Endodermal cell (in vitro differentiated cells): Measurements from ENCODE around the gene MPRIP. TPM values are rescaled to one million over a fixed set of nuclear protein-coding genes. Genes with fewer than 3 reads are reported as not detected.

ENCODE experiments used
- DNase-seq: peaks from one replicate; pipeline ENCODE4 v3.0.0-alpha.2; 2017
- H3K27ac ChIP-seq: 2 replicates; pipeline ENCODE4 v1.5.1; 2013; ENCODE audit warnings: mild to moderate bottlenecking, low read depth, low read length, moderate library complexity
- H3K27me3 ChIP-seq: 2 replicates; pipeline ENCODE4 v1.6.1; 2013; ENCODE audit warnings: mild to moderate bottlenecking, low read length, moderate library complexity; ENCODE audit not compliant: insufficient read depth, control insufficient read depth, poor library complexity, severe bottlenecking
- H3K36me3 ChIP-seq: 2 replicates; pipeline ENCODE4 v1.7.0; 2013; ENCODE audit warnings: mild to moderate bottlenecking, low read length, moderate library complexity; ENCODE audit not compliant: control insufficient read depth, insufficient read depth
- H3K4me1 ChIP-seq: one replicate; pipeline ENCODE4 v1.7.0; 2013; ENCODE audit warnings: low read length; ENCODE audit not compliant: control insufficient read depth, insufficient read depth
- H3K4me3 ChIP-seq: 2 replicates; pipeline ENCODE4 v1.5.1; 2013; ENCODE audit warnings: mild to moderate bottlenecking, low read length, moderate library complexity
- H3K9ac ChIP-seq: 2 replicates; pipeline ENCODE4 v1.6.1; 2013; ENCODE audit warnings: mild to moderate bottlenecking, low read length, moderate library complexity; ENCODE audit not compliant: poor library complexity, severe bottlenecking; ENCODE audit errors: extremely low read depth
- H3K9me3 ChIP-seq: 2 replicates; pipeline ENCODE4 v1.6.1; 2013; ENCODE audit warnings: mild to moderate bottlenecking, low read length, moderate library complexity; ENCODE audit not compliant: control insufficient read depth
- H3K27ac Mint-ChIP-seq: 2 replicates; pipeline ENCODE4 v1.8.0; 2020; ENCODE audit warnings: mixed read lengths
- H3K27me3 Mint-ChIP-seq: 2 replicates; pipeline ENCODE4 v1.8.0; 2021; ENCODE audit warnings: mild to moderate bottlenecking, mixed read lengths; ENCODE audit not compliant: insufficient read depth
- H3K36me3 Mint-ChIP-seq: 2 replicates; pipeline ENCODE4 v1.8.0; 2020; ENCODE audit warnings: low read depth, mixed read lengths
- H3K4me1 Mint-ChIP-seq: 2 replicates; pipeline ENCODE4 v1.8.0; 2020; ENCODE audit warnings: mixed read lengths
- H3K4me3 Mint-ChIP-seq: 2 replicates; pipeline ENCODE4 v1.8.0; 2020; ENCODE audit warnings: mild to moderate bottlenecking, moderate library complexity, mixed read lengths
- H3K9me3 Mint-ChIP-seq: 2 replicates; pipeline ENCODE4 v1.8.0; 2020; ENCODE audit warnings: mild to moderate bottlenecking, mixed read lengths
- CTCF ChIP-seq: fragments of 200-600 bp; sonication (generic); conservative IDR thresholded peaks from 2 replicates; pipeline ENCODE4 v1.5.0; 2021; ENCODE audit warnings: antibody characterized with exemption, mild to moderate bottlenecking
- WGBS, 2 experiments: methylation state at CpG; one replicate each; pipeline versions ENCODE4 v1.1.5 to v1.1.7; 2013; ENCODE audit warnings: missing lambda C conversion rate in 2 of 2, mixed read lengths in 1 of 2; ENCODE audit not compliant: insufficient coverage in 1 of 2, insufficient read length in 1 of 2; 5-methylcytosine and 5-hydroxymethylcytosine counted together
- total RNA-seq, 2 donors: library from RNA; stranded (reverse); fragmentation: NEBNext Ultra II Directional in 1 of 2; extraction: Animal tissue kit (Norgen Biotek cat#: 25700) in 1 of 2; gene quantifications; 2 replicates in 1 of 2; 3 replicates in 1 of 2; pipeline ENCODE4 v1.2.1, GENCODE V29; 2021

Gene MPRIP
- total RNA-seq, 2 donors from 2014 or later: 154 to 155 TPM

- Mint-ChIP-seq H3K36me3 (peaks cover 6% of the 10 kb centered on the region), H3K4me3 (no peak overlapping the region), H3K27me3 (no peaks in the 10 kb centered on the region), H3K27ac (peak overlapping the region; percentile 81), H3K9me3 (no peaks in the 10 kb centered on the region), H3K4me1 (peaks cover 21% of the 10 kb centered on the region)
- 95 to 100% methylated on average over 6 to 7 of the region's 7 CpGs for whole genome bisulfite sequencing, 2 experiments
- Histone ChIP-seq H3K9me3 (no peaks in the 10 kb centered on the region), H3K4me1 (no peaks in the 10 kb centered on the region), H3K9ac (no peak overlapping the region), H3K27ac (no peak overlapping the region), H3K36me3 (peaks cover 11% of the 10 kb centered on the region), H3K27me3 (no peaks in the 10 kb centered on the region), H3K4me3 (no peak overlapping the region)
- TF ChIP-seq CTCF: no peak
- DNase-seq: no peak
Measured at GRCh38 chr17:17096438-17097178, 54.4 kb downstream of the MPRIP start.

- TF ChIP-seq CTCF: no peak
- H3K27ac Mint-ChIP-seq: peak overlapping the region; percentile 69
- peaks cover 21% of the 10 kb centered on the region for H3K4me1 Mint-ChIP-seq
- DNase-seq: no peak
- Histone ChIP-seq H3K9ac (no peak overlapping the region), H3K27me3 (no peaks in the 10 kb centered on the region), H3K4me3 (no peak overlapping the region), H3K9me3 (no peaks in the 10 kb centered on the region), H3K27ac (peak overlapping the region; percentile 50), H3K36me3 (peaks cover 10% of the 10 kb centered on the region), H3K4me1 (no peaks in the 10 kb centered on the region)
- no peak overlapping the region for H3K4me3 Mint-ChIP-seq
- H3K27me3 Mint-ChIP-seq: no peaks in the 10 kb centered on the region
- H3K36me3 Mint-ChIP-seq: peaks cover 6% of the 10 kb centered on the region
- WGBS, 2 experiments: 79 to 95% methylated on average over 2 to 7 of the region's 7 CpGs
- H3K9me3 Mint-ChIP-seq: no peaks in the 10 kb centered on the region
Measured at GRCh38 chr17:17097763-17098345, 55.6 kb downstream of the MPRIP start.

GRCh38 chr17:17098551-17099179 is 56.4 kb downstream of the MPRIP start:
- Histone ChIP-seq H3K9ac (no peak overlapping the region), H3K9me3 (no peaks in the 10 kb centered on the region), H3K4me3 (no peak overlapping the region), H3K27ac (peak overlapping the region; percentile 50), H3K36me3 (peaks cover 10% of the 10 kb centered on the region), H3K27me3 (no peaks in the 10 kb centered on the region), H3K4me1 (no peaks in the 10 kb centered on the region)
- Mint-ChIP-seq H3K9me3 (no peaks in the 10 kb centered on the region), H3K27me3 (no peaks in the 10 kb centered on the region), H3K36me3 (peaks cover 6% of the 10 kb centered on the region), H3K4me3 (no peak overlapping the region), H3K4me1 (peaks cover 29% of the 10 kb centered on the region), H3K27ac (peak overlapping the region; percentile 69)
- 91 to 94% methylated on average over 3 to 9 of the region's 9 CpGs for WGBS, 2 experiments
- no peak for TF ChIP-seq CTCF
- DNase-seq: no peak
